HG03159 (cell line): Measurements from ENCODE around the gene ABITRAM.
"Not testable (repeated sequence)": the region's sequence is repeated elsewhere in the genome, so short reads cannot be mapped to it uniquely, and the experiment has no call there.

Experiments
- ATAC-seq: cut with Tn5 transposase; IDR thresholded peaks from one replicate; pipeline ENCODE4 v1.9.1; 2021; ENCODE audit warnings: mild to moderate bottlenecking, moderate library complexity; ENCODE audit not compliant: unreplicated experiment

Gene ABITRAM, protein sequence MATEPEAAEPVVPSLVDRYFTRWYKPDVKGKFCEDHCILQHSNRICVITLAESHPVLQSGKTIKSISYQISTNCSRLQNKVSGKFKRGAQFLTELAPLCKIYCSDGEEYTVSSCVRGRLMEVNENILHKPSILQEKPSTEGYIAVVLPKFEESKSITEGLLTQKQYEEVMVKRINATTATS

GRCh38 chr9:108934323-108934893, at the start of gene ABITRAM:
TSS of gene ABITRAM (plus strand) at chr9:108934400. CDS start at chr9:108934487, 87 bp downstream.
- peak; percentile 84 for ATAC-seq

- ATAC-seq: no peak
Measured at GRCh38 chr9:108884701-108885100, 49.5 kb upstream of the ABITRAM start.

GRCh38 chr9:108885643-108886348, 48.4 kb upstream of the ABITRAM start:
- ATAC-seq: peak; percentile 99

- not testable (repeated sequence) for ATAC-seq
Measured at GRCh38 chr9:108886594-108887271, 47.5 kb upstream of the ABITRAM start.

DNA sequence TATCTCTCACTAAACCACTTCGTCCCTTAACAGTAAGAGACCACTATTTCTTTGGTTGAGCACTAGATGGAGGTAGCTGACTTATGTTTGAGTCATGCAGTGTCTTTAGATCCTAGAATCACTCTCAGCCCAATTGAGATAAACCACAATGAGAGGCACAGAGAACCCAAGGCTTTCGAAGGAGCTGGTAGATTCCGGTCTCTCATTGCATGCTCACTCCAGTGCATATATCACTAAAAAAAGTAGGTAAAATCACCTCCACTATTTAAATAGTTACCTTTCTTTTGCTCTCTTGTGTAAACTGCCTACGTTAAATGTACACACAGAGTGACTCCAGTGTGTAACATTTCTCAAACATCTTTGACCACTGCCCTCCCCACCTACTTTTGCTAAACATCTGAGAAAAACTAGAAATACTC, 44.5 kb upstream of the ABITRAM start:
- no peak for ATAC-seq

DNA sequence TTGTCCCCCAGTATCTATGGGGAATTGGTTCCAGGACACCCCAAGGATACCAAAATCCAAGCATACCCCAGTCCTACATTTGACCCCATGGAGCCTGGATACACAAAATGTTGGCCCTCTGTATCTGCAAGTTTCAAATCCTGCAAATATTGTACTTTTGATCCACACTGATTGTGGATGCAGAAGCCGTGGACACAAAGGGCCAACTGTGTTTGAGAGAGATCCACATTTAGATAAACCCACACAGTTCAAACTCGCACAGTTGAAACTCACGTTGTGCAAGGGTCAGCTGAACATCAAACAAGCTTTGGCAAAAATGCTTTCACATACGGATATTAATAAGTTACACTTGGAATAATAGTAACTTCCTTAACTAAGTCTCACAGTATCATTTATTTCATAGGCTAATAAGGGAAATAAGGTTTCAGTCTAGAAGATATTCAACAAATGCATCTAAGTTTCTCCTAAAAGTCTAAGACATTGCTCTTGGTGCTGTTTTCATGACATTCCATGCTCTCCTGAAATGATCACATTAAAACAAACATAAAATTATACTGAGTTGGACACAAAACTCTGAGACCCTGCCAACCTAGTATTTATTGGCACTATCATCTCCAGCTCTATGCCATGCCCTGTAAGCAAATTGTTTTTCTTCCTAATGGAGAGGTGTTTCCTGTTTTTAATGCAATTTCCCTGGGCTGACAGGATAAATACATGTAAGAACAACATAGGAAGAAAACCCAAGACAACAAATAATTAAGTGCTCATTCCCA, 39.8 kb upstream of the ABITRAM start:
- ATAC-seq: no peak

DNA sequence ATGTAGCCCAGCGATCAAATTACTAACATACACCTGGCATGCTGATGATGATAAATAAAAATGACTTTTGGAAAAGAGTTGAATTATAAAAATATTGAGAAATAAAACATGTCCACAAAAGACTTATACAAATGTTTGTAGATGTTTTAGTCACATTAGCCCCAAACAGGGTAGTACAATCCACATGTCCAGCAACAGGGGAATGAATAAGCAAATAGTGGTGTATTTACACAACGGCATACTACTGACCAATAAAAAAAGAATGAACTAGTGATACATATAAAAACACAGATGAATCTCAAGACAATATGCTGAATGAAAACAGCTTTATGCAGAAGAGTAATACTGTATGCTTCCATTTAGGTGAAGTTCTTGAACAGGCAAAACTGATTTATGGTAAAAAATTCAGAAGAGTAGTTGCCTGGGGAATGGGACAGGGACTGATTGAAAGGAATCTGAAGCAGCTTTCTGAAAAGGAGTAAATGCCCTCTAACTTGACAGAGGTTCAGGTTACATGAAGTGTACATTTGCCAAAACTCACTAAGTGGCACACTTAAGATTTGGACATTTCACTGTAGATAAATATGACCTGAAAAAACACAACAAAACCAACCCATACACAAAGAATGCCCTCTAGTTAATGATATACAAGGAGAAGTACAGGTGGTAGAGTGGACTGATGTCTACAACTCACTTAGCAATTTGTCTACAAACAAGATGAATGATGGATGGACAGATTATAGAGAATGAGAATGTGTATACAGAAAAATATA, 36.7 kb upstream of the ABITRAM start:
- no peak for ATAC-seq

DNA sequence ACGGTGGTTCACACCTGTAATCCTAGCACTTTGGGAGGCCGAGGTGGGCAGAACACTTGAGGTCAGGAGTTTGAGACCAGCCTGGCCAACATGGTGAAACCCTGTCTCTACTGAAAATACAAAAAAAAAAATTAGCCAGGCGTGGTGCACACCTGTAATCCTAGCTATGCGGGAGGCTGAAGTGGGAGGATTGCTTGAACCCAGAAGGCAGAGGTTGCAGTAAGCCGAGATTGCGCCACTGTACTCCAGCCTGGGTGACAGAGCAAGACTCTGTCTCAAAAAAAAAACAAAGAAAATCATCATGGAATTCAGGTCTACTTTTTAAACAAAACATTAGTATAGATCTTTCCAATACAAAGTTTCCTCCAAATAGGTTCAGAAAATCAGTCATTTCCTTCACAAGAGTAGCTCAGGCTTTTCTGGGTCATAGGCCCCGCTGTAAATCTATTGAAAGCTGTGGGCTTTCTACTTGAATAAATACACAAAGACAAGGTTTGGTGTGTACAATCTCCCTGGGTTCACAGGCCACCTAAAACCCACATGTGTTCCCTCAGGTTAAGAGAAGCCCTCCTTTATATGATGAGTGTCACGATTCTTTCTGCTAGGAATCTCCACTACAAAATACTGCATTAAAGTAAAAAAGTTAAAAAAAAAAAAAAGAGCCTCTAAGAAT, 35.0 kb upstream of the ABITRAM start:
- not testable (repeated sequence) for ATAC-seq

- ATAC-seq: no peak
Measured at GRCh38 chr9:108900176-108900575, 34.0 kb upstream of the ABITRAM start.

DNA sequence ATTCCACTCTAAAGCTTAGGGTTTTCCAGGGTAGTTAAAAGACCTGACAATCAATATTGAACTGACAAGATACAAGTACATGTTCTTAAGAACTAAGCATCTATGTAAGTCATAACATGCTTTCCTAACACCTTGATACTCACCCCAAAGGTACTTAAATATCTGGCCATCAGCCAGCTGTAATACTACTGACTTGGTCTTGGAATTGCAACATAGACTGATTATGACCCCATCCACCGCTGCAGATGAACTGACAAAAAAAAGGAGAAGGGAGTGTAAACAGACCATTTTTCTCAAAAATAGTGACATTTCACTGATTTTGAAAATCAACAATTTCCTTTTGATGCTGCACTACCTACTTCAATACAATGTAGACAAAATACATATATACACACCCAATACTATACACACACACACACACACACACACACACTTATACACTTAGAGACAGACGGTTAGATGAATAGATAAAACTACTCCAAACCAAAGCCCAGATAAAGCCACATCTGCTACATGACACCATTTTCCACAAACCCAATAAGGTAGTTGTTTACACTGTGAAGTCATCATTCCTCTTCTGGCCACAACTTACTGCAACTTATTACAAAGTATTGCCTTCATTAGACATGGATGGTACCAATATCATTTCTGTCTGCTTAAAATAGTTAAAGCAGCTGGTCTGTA, 30.6 kb upstream of the ABITRAM start:
- no peak for ATAC-seq

DNA sequence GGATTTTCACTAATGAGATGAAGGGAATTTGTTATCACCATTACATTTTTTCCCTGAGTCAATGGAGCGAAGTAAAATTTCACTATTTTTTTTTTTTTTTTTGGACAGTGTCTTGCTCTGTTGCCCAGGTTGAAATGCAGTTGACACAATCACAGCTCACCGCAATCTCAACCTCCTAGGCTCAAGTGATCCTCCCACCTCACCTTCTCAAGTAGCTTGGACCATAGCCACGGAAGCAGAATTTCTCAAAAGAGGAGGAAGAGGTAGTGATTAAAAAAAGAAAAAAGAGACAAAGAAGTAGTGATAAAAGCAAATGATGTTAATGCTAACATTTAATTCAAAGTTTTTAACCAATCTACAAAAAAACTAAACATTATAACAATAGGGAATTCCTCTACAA, 30.0 kb upstream of the ABITRAM start:
- no peak for ATAC-seq

DNA sequence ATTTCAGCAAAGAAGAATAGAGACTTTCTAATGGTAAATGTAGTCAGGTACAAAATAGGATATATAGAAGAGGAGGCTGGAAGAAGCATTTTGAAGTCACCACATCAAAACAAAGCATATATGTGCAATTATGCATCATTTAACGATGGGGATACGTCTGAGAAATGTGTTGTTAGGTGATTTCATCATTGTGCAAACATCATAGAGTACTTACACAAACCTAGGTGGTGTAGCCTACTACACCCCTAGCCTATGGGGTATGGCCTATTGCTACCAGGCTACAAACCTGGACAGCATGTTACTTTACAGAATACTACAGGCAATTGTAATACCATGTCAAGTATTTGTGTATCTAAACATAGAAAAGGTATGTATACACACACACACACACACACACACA, 28.7 kb upstream of the ABITRAM start:
- ATAC-seq: no peak

DNA sequence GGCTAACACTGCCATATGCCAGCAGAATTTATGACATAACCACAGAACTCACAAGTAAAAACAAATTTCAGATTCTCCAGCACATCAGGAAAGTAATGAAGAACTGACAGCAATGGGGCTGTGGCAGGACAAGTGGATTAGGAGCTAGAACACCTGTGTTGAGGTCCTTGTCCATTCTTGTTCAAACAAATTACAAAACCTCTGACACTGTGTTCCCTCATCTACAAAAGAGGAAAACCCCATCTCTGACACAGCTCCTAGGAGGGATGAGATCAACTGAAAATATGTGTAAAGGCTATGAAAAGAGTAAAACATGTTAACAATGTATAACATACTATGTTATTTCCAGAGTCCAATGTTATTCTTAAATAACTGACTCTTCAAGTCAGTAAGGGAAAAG, 23.8 kb upstream of the ABITRAM start:
- no peak for ATAC-seq

DNA sequence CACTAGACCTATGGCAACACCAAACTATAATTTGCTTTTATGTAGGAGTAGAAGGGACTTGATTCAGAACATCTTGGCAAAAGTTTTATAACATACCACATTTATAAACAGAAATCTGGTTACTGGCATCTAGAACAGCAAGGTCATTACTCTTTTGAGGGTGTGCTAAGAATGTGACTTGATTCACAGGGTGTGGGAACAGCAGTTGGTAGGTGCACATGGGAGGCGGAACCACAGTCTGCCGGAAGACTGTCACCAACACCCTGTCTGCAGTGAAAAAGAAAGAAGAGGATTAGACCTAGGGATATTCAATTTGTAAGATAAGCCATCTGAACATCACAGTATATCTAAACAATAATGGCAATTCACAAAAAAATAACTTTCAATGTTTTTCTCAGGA, 23.3 kb upstream of the ABITRAM start:
- ATAC-seq: no peak

- ATAC-seq: no peak
Measured at GRCh38 chr9:108911820-108912219, 22.4 kb upstream of the ABITRAM start.

DNA sequence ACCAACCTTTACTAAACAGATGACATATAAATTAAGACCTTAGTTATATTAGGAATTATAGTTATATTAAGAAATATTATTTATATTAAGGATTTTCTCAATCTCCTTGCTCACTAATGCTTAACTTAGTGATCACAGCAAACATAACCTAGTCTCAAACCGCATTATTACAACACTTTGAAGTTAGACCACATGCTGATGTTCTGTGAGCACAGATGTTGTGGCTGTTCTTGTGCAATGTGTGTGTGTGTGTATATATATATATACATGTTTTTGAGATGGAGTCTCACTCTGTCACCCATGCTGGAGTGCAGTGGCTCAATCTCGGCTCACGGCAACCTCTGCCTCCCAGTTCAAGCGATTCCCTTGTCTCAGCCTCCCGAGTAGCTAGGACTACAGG, 20.8 kb upstream of the ABITRAM start:
- no peak for ATAC-seq

DNA sequence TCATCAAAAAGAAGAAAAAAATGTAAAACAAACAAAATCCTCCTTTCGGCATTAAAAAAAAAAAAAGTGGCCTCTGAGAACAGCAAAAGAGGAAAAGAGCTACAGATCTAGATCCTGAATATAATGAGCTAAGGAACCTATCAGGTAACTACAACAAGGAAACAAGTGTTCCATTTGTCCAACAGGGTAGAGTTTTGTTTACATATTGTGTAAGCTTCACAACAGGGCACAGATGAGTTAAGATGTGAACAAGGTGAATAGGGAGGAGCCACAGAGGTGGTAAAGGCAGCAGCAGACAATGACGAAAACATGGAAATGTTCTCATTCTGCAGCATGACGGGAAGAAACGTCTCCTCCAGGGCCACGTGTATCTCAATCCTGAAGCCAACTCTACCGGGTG, 14.7 kb upstream of the ABITRAM start:
- ATAC-seq: no peak

GRCh38 chr9:108920401-108920800, 13.8 kb upstream of the ABITRAM start:
- ATAC-seq: not testable (repeated sequence)

- ATAC-seq: no peak
Measured at GRCh38 chr9:108921200-108921599, 13.0 kb upstream of the ABITRAM start.
